H1 (cell line): ENCODE data around the gene ATXN7L3. TPM values are rescaled to one million over a fixed set of nuclear protein-coding genes. Genes with fewer than 3 reads are reported as not detected.

Experiments used
- SIN3A ChIP-seq, 2 experiments: IDR thresholded peaks in 1 of 2; conservative IDR thresholded peaks in 1 of 2; 2 replicates each; pipeline ENCODE4 v1.6.1; 2011 to 2012; ENCODE audit warnings: low read length in 2 of 2, improper control_type of control experiment in 1 of 2, low read depth in 1 of 2, mild to moderate bottlenecking in 1 of 2
- polyA plus RNA-seq, 7 experiments: library from polyadenylated mRNA; depleted of rRNA in 3 of 7; stranded (reverse) in 5 of 7; unstranded in 2 of 7; fragments of >200 nt in 5 of 7; fragments of 200-250 nt in 2 of 7; gene quantifications; 1 replicate in 5 of 7; 2 replicates in 1 of 7; 4 replicates in 1 of 7; pipeline versions ENCODE4 v1.2.1 to v1.2.3, GENCODE V29; 2011 to 2013; ENCODE audit warnings: missing spikeins in 2 of 7, mixed read lengths in 2 of 7
- total RNA-seq: library from RNA; stranded (reverse); fragmentation: NEBNext Ultra II Directional; extraction: Animal tissue kit (Norgen Biotek cat#: 25700); gene quantifications from 2 replicates; pipeline ENCODE4 v1.2.1, GENCODE V29; 2021

Gene ATXN7L3
- total and polyA plus RNA-seq, 2 of the 8 experiments (the other 6 are each of a cell fraction or from before 2014, with no cell fraction given) = 53.7 to 103 TPM

GRCh38 chr17:44200478-44201155 lies 933 bp upstream of the ATXN7L3 start (continued):
- peak in 1 of 2 experiments; percentile 50; a peak in 1 of 4 replicates for TF ChIP-seq SIN3A (conservative IDR thresholded peaks at IDR 0.05 in 1 of 2, IDR thresholded peaks at IDR 0.05 in 1 of 2; ENCODE audit: low read depth in 1 of 2, low read length in 2 of 2)
